HL-60 (cell line): ENCODE data around the gene ATP1A3.

Source experiments
- DNase-seq, 2 experiments: peaks; one replicate each; pipeline ENCODE4 v3.0.0-alpha.2; 2010 to 2020; ENCODE audit warnings: low read depth in 1 of 2, low spot score in 1 of 2
- H3K27ac ChIP-seq: fragments of 250-450 bp; sonication (Bioruptor Pico); replicated peaks from 2 replicates; pipeline ENCODE4 v1.5.1; 2020; ENCODE audit warnings: mild to moderate bottlenecking, moderate library complexity
- H3K27me3 ChIP-seq: fragments of 250-450 bp; sonication (Bioruptor Pico); 2 replicates; pipeline ENCODE4 v1.5.1; 2021; ENCODE audit warnings: mild to moderate bottlenecking, moderate library complexity; ENCODE audit not compliant: insufficient read depth, poor library complexity, severe bottlenecking
- H3K4me3 ChIP-seq: replicated peaks from 2 replicates; pipeline ENCODE4 v1.5.1; 2011; ENCODE audit warnings: mild to moderate bottlenecking, control low read depth, low read length; ENCODE audit not compliant: insufficient read depth
- GABPA ChIP-seq: IDR thresholded peaks from 2 replicates; pipeline ENCODE4 v1.6.1; 2012; ENCODE audit warnings: low read depth
- POLR2AphosphoS5 ChIP-seq: IDR thresholded peaks from 2 replicates; pipeline ENCODE4 v1.6.1; 2012; ENCODE audit warnings: low read depth
- SPI1 ChIP-seq: IDR thresholded peaks from 2 replicates; pipeline ENCODE4 v1.6.1; 2012; ENCODE audit warnings: low read depth, mild to moderate bottlenecking, borderline replicate concordance
- TF ChIP-seq, protein P1 (sequence below): IDR thresholded peaks from one replicate; pipeline ENCODE4 v1.5.1; 2011; ENCODE audit warnings: low read length, control low read depth, inconsistent platforms; ENCODE audit not compliant: insufficient read depth
- TF ChIP-seq, protein P2 (sequence below): IDR thresholded peaks from 2 replicates; pipeline ENCODE4 v1.6.1; 2012; ENCODE audit warnings: low read depth; ENCODE audit not compliant: insufficient replicate concordance

ATP1A3 gene

DNA sequence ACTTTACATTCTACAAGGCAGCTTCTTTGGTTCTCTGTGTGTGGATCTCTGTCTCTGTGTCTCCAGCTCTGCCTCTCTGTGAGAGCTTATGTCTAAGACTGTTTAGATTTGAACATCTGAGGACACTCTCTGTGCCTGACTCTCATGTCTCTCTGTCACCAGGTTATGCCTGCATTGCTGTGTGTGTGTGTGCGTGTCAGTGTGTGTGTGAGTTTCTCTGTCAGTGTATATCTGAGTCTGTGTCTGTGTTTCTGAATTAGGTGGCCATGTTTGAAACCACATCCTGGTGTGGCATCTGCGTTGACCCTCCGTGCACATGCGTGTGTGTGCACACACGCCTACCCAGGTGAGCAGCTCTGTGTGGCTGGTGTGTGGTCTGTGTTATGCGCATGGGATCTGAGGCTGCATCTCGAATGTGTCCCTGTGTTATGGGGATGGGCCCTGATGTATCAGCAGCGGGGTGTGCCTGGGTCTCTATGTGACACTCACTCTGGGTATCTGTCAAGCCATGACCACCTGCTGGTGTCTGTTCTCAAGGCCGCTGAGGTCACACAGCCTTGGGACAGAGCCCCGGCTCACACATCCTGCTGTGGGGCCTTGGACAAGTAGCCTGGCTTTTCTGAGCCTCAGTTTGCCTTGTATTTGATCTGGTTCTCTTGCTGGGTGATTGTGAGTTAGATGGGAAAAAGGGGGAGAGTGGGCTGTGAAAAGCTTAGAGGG lies 6.7 kb downstream of the ATP1A3 start:
- TF ChIP-seq SPI1 (no peak), POLR2AphosphoS5 (no peak)
- TF ChIP-seq, protein P1, sequence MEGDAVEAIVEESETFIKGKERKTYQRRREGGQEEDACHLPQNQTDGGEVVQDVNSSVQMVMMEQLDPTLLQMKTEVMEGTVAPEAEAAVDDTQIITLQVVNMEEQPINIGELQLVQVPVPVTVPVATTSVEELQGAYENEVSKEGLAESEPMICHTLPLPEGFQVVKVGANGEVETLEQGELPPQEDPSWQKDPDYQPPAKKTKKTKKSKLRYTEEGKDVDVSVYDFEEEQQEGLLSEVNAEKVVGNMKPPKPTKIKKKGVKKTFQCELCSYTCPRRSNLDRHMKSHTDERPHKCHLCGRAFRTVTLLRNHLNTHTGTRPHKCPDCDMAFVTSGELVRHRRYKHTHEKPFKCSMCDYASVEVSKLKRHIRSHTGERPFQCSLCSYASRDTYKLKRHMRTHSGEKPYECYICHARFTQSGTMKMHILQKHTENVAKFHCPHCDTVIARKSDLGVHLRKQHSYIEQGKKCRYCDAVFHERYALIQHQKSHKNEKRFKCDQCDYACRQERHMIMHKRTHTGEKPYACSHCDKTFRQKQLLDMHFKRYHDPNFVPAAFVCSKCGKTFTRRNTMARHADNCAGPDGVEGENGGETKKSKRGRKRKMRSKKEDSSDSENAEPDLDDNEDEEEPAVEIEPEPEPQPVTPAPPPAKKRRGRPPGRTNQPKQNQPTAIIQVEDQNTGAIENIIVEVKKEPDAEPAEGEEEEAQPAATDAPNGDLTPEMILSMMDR = no peak
- Histone ChIP-seq H3K27me3 (peaks cover 5% of the 10 kb centered on the region), H3K4me3 (no peak overlapping the region), H3K27ac (no peak overlapping the region)
- no peak for DNase-seq

DNA sequence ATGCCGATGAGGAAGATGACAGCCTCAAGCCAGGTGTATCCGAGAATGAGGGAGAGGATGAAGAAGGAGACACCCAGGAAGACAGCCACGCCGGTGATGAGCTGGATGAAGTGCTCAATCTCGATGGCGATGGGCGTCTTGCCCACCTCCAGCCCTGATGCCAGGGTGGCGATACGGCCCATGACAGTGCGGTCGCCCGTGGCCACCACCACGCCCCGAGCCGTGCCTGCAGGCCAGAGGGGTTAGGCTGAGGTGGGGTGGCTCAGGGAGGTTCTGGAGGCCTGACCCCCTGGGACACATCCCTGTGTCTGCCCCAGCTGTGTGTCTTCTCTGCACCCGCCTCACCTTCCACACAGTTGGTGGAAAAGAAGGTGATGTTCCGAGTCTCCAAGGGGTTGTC lies 9.1 kb downstream of the ATP1A3 start:
- H3K4me3 ChIP-seq = no peak overlapping the region
- DNase-seq = no peak
- TF ChIP-seq SPI1 (no peak), GABPA (no peak), POLR2AphosphoS5 (no peak)
- TF ChIP-seq, protein P2, sequence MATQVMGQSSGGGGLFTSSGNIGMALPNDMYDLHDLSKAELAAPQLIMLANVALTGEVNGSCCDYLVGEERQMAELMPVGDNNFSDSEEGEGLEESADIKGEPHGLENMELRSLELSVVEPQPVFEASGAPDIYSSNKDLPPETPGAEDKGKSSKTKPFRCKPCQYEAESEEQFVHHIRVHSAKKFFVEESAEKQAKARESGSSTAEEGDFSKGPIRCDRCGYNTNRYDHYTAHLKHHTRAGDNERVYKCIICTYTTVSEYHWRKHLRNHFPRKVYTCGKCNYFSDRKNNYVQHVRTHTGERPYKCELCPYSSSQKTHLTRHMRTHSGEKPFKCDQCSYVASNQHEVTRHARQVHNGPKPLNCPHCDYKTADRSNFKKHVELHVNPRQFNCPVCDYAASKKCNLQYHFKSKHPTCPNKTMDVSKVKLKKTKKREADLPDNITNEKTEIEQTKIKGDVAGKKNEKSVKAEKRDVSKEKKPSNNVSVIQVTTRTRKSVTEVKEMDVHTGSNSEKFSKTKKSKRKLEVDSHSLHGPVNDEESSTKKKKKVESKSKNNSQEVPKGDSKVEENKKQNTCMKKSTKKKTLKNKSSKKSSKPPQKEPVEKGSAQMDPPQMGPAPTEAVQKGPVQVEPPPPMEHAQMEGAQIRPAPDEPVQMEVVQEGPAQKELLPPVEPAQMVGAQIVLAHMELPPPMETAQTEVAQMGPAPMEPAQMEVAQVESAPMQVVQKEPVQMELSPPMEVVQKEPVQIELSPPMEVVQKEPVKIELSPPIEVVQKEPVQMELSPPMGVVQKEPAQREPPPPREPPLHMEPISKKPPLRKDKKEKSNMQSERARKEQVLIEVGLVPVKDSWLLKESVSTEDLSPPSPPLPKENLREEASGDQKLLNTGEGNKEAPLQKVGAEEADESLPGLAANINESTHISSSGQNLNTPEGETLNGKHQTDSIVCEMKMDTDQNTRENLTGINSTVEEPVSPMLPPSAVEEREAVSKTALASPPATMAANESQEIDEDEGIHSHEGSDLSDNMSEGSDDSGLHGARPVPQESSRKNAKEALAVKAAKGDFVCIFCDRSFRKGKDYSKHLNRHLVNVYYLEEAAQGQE = no peak
- TF ChIP-seq, protein P1 = no peak
- H3K27ac ChIP-seq = no peak overlapping the region
- H3K27me3 ChIP-seq = no peaks in the 10 kb centered on the region

DNA sequence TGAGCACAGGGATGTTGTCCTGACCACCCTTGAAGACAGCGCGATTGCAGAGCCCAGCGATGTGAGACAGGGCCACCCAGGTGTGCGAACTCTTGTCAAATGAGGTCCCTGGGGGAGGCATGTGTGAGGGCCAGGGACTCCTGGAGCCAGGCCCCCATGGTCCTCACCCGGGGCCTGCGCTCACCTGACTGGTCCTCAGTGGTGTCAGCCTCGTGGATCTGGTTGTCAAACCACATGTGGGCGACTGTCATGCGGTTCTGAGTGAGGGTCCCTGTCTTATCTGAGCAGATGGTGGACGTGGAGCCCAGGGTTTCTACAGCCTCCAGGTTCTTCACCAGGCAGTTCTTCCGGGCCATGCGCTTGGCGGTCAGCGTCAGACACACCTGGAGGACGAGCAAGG lies 12.3 kb downstream of the ATP1A3 start:
- TF ChIP-seq POLR2AphosphoS5 (no peak), GABPA (no peak), SPI1 (no peak)
- TF ChIP-seq, protein P1 = no peak
- TF ChIP-seq, protein P2 = no peak
- DNase-seq = no peak
- Histone ChIP-seq H3K27ac (no peak overlapping the region), H3K27me3 (no peaks in the 10 kb centered on the region), H3K4me3 (no peak overlapping the region)

DNA sequence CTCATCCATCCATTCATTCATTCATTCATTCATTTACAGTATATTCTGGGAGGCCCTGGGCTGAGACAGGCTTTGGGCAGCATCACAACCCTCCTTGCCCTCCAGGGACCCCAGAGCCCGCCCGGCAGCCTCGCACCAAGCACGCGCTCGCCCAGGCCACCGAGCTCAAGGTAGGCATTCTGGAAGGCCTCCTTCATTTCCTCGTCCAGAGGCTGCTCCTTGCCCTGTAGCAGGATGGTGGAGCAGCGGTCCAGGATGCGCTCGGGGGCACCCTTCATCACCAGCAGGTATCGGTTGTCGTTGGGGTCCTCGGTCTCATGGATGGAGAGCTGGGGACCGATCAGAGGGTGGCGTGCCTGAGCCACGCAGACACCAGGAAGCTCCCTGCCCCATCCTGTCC lies 15.6 kb downstream of the ATP1A3 start:
- TF ChIP-seq, protein P1 = no peak
- TF ChIP-seq GABPA (no peak), POLR2AphosphoS5 (no peak), SPI1 (no peak)
- TF ChIP-seq, protein P2 = no peak
- DNase-seq = no peak
- no peak overlapping the region for H3K27ac ChIP-seq

More for the DNA sequence above, 15.6 kb downstream of the ATP1A3 start:
- Histone ChIP-seq H3K4me3 (no peak overlapping the region), H3K27me3 (no peaks in the 10 kb centered on the region)
